Vagina (tissue), 2 donors: Measurements from ENCODE around the gene PLET1.

Source experiments
- CTCF ChIP-seq, 3 experiments: fragments of 450-650 bp in 2 of 3; fragments of 200-600 bp in 1 of 3; sonication (generic) in 1 of 3; IDR thresholded peaks; one replicate each; pipeline ENCODE4 v1.5.1; 2017 to 2019; ENCODE audit warnings: antibody characterized with exemption in 3 of 3, mild to moderate bottlenecking in 2 of 3, moderate library complexity in 2 of 3
- POLR2A ChIP-seq, 2 donors: fragments of 450-650 bp; IDR thresholded peaks; one replicate each; pipeline ENCODE4 v1.6.1; 2017; ENCODE audit warnings: antibody characterized with exemption in 2 of 2, mild to moderate bottlenecking in 2 of 2, moderate library complexity in 2 of 2

GRCh38 chr11:112247201-112247600 is 13.5 kb downstream of the PLET1 start:
- no peak for TF ChIP-seq CTCF (IDR thresholded peaks at IDR 0.05)
- TF ChIP-seq POLR2A (IDR thresholded peaks at IDR 0.05), result no peak
